Stimulated activated CD8-positive, alpha-beta memory T cell treated with anti-CD3 and anti-CD28 coated beads, Interleukin-2, amount 100 ng/mL, for 48 hours (primary cell): ENCODE data around the gene TAF11L13.
"Not testable (repeated sequence)": the region's sequence is repeated elsewhere in the genome, so short reads cannot be mapped to it uniquely, and the experiment has no call there.

Experiments
- DNase-seq, 2 donors: peaks; one replicate each; pipeline ENCODE4 v3.0.0-alpha.2; 2020; ENCODE audit warnings: low read depth in 2 of 2

TAF11L13 gene

GRCh38 chr5:17631788-17632187, at the start of gene TAF11L13:
TSS of gene TAF11L13 (plus strand) at chr5:17632088.
- DNase-seq = not testable (repeated sequence)

GRCh38 chr5:17585658-17586057, 46.2 kb upstream of the TAF11L13 start, which contains the start of gene TAF11L7:
TSS of gene TAF11L7 (minus strand) at chr5:17585758.
- not testable (repeated sequence) for DNase-seq

- DNase-seq = not testable (repeated sequence)
These were observed 41.0 kb upstream of the TAF11L13 start, which contains the start of gene TAF11L8 for GRCh38 chr5:17590860-17591259. TSS of gene TAF11L8 (minus strand) at chr5:17590960.

- not testable (repeated sequence) for DNase-seq
These were observed 37.6 kb upstream of the TAF11L13 start, which contains the start of gene TAF11L9 for GRCh38 chr5:17594255-17594654. TSS of gene TAF11L9 (minus strand) at chr5:17594394.

GRCh38 chr5:17597728-17598127, 34.2 kb upstream of the TAF11L13 start, which contains the start of gene TAF11L10:
TSS of gene TAF11L10 (minus strand) at chr5:17597828.
- not testable (repeated sequence) for DNase-seq

GRCh38 chr5:17603880-17604279, 28.0 kb upstream of the TAF11L13 start, which contains the start of gene TAF11L11:
TSS of gene TAF11L11 (plus strand) at chr5:17604183.
- DNase-seq = not testable (repeated sequence)

GRCh38 chr5:17604951-17605350, 26.9 kb upstream of the TAF11L13 start:
- no peak for DNase-seq

GRCh38 chr5:17607461-17607860, 24.4 kb upstream of the TAF11L13 start:
- not testable (repeated sequence) for DNase-seq

- not testable (repeated sequence) for DNase-seq
These were observed 21.8 kb upstream of the TAF11L13 start, which contains the start of gene TAF11L12 for GRCh38 chr5:17610092-17610491. TSS of gene TAF11L12 (plus strand) at chr5:17610392.

GRCh38 chr5:17614872-17615605, 16.8 kb upstream of the TAF11L13 start:
- DNase-seq = no peak

- DNase-seq = no peak
These were observed 12.5 kb upstream of the TAF11L13 start for GRCh38 chr5:17619354-17619753.

- no peak for DNase-seq
These were observed 11.3 kb upstream of the TAF11L13 start for GRCh38 chr5:17620627-17621026.

GRCh38 chr5:17625686-17626085, 6.2 kb upstream of the TAF11L13 start:
- DNase-seq = no peak

GRCh38 chr5:17634160-17634559, 2.3 kb downstream of the TAF11L13 start, which contains the start of gene TAF11L14:
TSS of gene TAF11L14 (plus strand) at chr5:17634460.
- DNase-seq = no peak

- DNase-seq = not testable (repeated sequence)
These were observed 17.3 kb downstream of the TAF11L13 start for GRCh38 chr5:17649232-17649631.

- not testable (repeated sequence) for DNase-seq
These were observed 23.4 kb downstream of the TAF11L13 start for GRCh38 chr5:17655201-17655759.

GRCh38 chr5:17655921-17656320, 24.0 kb downstream of the TAF11L13 start:
- DNase-seq = no peak

GRCh38 chr5:17663182-17663581, 31.3 kb downstream of the TAF11L13 start:
- no peak for DNase-seq

GRCh38 chr5:17665836-17666235, 33.9 kb downstream of the TAF11L13 start:
- DNase-seq = no peak

- DNase-seq = no peak
These were observed 34.9 kb downstream of the TAF11L13 start for GRCh38 chr5:17666726-17667235.

- no peak for DNase-seq
These were observed 38.5 kb downstream of the TAF11L13 start for GRCh38 chr5:17670353-17670752.

GRCh38 chr5:17678751-17679324, 47.0 kb downstream of the TAF11L13 start:
- no peak for DNase-seq
